Prostate gland (tissue), 2 donors: ENCODE measurements around the gene ABHD11.
A peak's percentile ranks its signal among the peaks of the same experiment; 100 is the strongest.

Experiments
- CTCF ChIP-seq, 4 experiments: fragments of 200-600 bp in 2 of 4; fragments of 450-650 bp in 2 of 4; sonication (generic) in 2 of 4; IDR thresholded peaks; 1 replicate in 3 of 4; 2 replicates in 1 of 4; pipeline ENCODE4 v1.5.1; 2016 to 2019; ENCODE audit warnings: antibody characterized with exemption in 4 of 4, mild to moderate bottlenecking in 2 of 4, moderate library complexity in 2 of 4
- POLR2A ChIP-seq: fragments of 450-650 bp; IDR thresholded peaks from one replicate; pipeline ENCODE4 v1.6.1; 2016; ENCODE audit warnings: antibody characterized with exemption, mild to moderate bottlenecking
- POLR2AphosphoS5 ChIP-seq: sonication (generic); formaldehyde crosslinking; IDR thresholded peaks from one replicate; pipeline ENCODE4 v1.6.1; 2017; ENCODE audit warnings: antibody characterized with exemption

- TF ChIP-seq POLR2A = peak; percentile 54
- no peak for TF ChIP-seq CTCF (IDR thresholded peaks at IDR 0.05)
- TF ChIP-seq POLR2AphosphoS5 = peak; percentile 64
Observed at GRCh38 chr7:73770002-73770859, 31.6 kb upstream of the ABHD11 start, which contains the start of gene CLDN3.
